K562 (cell line): ENCODE measurements around the gene CDR2L. TPM values are rescaled to one million over a fixed set of nuclear protein-coding genes. Genes with fewer than 3 reads are reported as not detected.

Source experiments
- CEBPG ChIP-seq, 3 experiments: fragments of 200-800 bp in 1 of 3; sonication (Bioruptor generic) in 1 of 3; sonication (generic) in 1 of 3; formaldehyde crosslinking in 1 of 3; IDR thresholded peaks in 2 of 3; conservative IDR thresholded peaks in 1 of 3; 2 replicates each; pipeline versions ENCODE4 v1.6.1 to v1.8.0; 2016 to 2022; ENCODE audit warnings: missing compliant biosample characterization in 2 of 3, missing genetic modification characterization in 2 of 3, mild to moderate bottlenecking in 1 of 3, missing genetic modification reagents in 1 of 3
- COPS2 ChIP-seq: fragments of 450-650 bp; conservative IDR thresholded peaks from 2 replicates; pipeline ENCODE4 v1.6.1; 2016; ENCODE audit warnings: mild to moderate bottlenecking, moderate library complexity
- ETS2 ChIP-seq: IDR thresholded peaks from 2 replicates; pipeline ENCODE4 v1.6.1; 2016; ENCODE audit warnings: borderline replicate concordance, missing genetic modification characterization, mild to moderate bottlenecking, moderate library complexity, missing compliant biosample characterization; ENCODE audit not compliant: poor library complexity, severe bottlenecking
- FOXJ2 ChIP-seq: fragments of 200-800 bp; sonication (Bioruptor generic); IDR thresholded peaks from 2 replicates; pipeline ENCODE4 v1.6.1; 2016; ENCODE audit warnings: missing genetic modification characterization, missing compliant biosample characterization
- HIVEP1 ChIP-seq: fragments of 250-450 bp; sonication (Bioruptor Pico); IDR thresholded peaks from 2 replicates; pipeline ENCODE4 v1.4.0; 2020; ENCODE audit warnings: mild to moderate bottlenecking
- KDM1A ChIP-seq, 2 experiments: fragments of 450-650 bp; IDR thresholded peaks; 2 replicates each; pipeline ENCODE4 v1.6.1; 2016; ENCODE audit warnings: mild to moderate bottlenecking in 2 of 2
- LARP7 ChIP-seq: fragments of 450-650 bp; IDR thresholded peaks from 2 replicates; pipeline ENCODE4 v1.6.1; 2016
- MEF2A ChIP-seq: IDR thresholded peaks from 2 replicates; pipeline ENCODE4 v1.6.1; 2011; ENCODE audit warnings: low read depth, mild to moderate bottlenecking, low read length, moderate library complexity; ENCODE audit not compliant: control insufficient read depth
- MXD1 ChIP-seq: fragments of 250-450 bp; sonication (Bioruptor Pico); IDR thresholded peaks from 2 replicates; pipeline ENCODE4 v1.8.0; 2021; ENCODE audit warnings: borderline replicate concordance, mild to moderate bottlenecking, moderate library complexity; ENCODE audit not compliant: poor library complexity, severe bottlenecking
- NBN ChIP-seq: fragments of 450-650 bp; IDR thresholded peaks from 2 replicates; pipeline ENCODE4 v1.6.1; 2016; ENCODE audit warnings: low read depth, mild to moderate bottlenecking
- NFRKB ChIP-seq: fragments of 450-650 bp; IDR thresholded peaks from 2 replicates; pipeline ENCODE4 v1.6.1; 2016; ENCODE audit warnings: low read depth
- RNF2 ChIP-seq: sonication (generic); IDR thresholded peaks from 2 replicates; pipeline ENCODE4 v1.6.1; 2016
- TAF15 ChIP-seq: fragments of 200-400 bp; formaldehyde crosslinking; IDR thresholded peaks from 2 replicates; pipeline ENCODE4 v1.6.1; 2017; ENCODE audit warnings: mild to moderate bottlenecking, low read depth, low read length, moderate library complexity
- TAF9B ChIP-seq: fragments of 450-650 bp; IDR thresholded peaks from 2 replicates; pipeline ENCODE4 v1.6.1; 2018; ENCODE audit warnings: mild to moderate bottlenecking; ENCODE audit not compliant: partially characterized antibody
- TGIF2 ChIP-seq: sonication (generic); formaldehyde crosslinking; IDR thresholded peaks from 2 replicates; pipeline ENCODE4 v1.8.1; 2022; ENCODE audit warnings: mild to moderate bottlenecking, missing genetic modification reagents, moderate library complexity
- U2AF2 ChIP-seq: fragments of 200-400 bp; formaldehyde crosslinking; optimal IDR thresholded peaks from 2 replicates; pipeline ENCODE3; 2017; ENCODE audit warnings: low read depth, mild to moderate bottlenecking, low read length
- ZNF174 ChIP-seq: fragments of 250-450 bp; sonication (Bioruptor Pico); IDR thresholded peaks from 2 replicates; pipeline ENCODE4 v1.4.0; 2020; ENCODE audit warnings: mild to moderate bottlenecking
- ZSCAN29 ChIP-seq: fragments of 450-650 bp; IDR thresholded peaks from 2 replicates; pipeline ENCODE4 v1.6.1; 2017
- polyA plus RNA-seq, 8 experiments: library from polyadenylated mRNA; depleted of rRNA in 4 of 8; stranded (reverse) in 5 of 8; unstranded in 3 of 8; fragments of >200 nt; fragmentation: Nextera tagmentation in 2 of 8; fragmentation: Illumina TruSeq in 1 of 8; extraction: Ambion mirVana in 2 of 8; extraction: Trizol in 1 of 8; gene quantifications; 2 replicates each; pipeline versions ENCODE4 v1.2.1 to v1.2.3, GENCODE V29; 2011 to 2014; ENCODE audit warnings: inconsistent platforms in 1 of 8, missing spikeins in 1 of 8
- total RNA-seq, 7 experiments: library from RNA; depleted of rRNA in 6 of 7; stranded (reverse); fragments of >200 nt in 6 of 7; fragmentation: Illumina TruSeq in 2 of 7; extraction: Trizol in 2 of 7; gene quantifications; 2 replicates each; pipeline versions ENCODE4 v1.2.1 to v1.2.3, GENCODE V29; 2011 to 2021; ENCODE audit warnings: low replicate concordance in 1 of 7
- TF ChIP-seq, protein P1 (sequence below): fragments of 250-450 bp; sonication (Bioruptor Pico); IDR thresholded peaks from 2 replicates; pipeline ENCODE4 v1.8.0; 2022; ENCODE audit warnings: moderate library complexity, mild to moderate bottlenecking, inconsistent platforms
- TF ChIP-seq, protein P2 (sequence below): IDR thresholded peaks from 3 replicates; pipeline ENCODE4 v1.6.1; 2011; ENCODE audit warnings: borderline replicate concordance, mild to moderate bottlenecking, moderate library complexity; ENCODE audit not compliant: insufficient read length; ENCODE audit errors: extremely low read depth
- TF ChIP-seq, protein P3 (sequence below): sonication (generic); formaldehyde crosslinking; IDR thresholded peaks from 2 replicates; pipeline ENCODE4 v1.8.1; 2023; ENCODE audit warnings: mild to moderate bottlenecking, missing genetic modification reagents

Gene CDR2L
- total and polyA plus RNA-seq, 9 of the 15 experiments (the other 6 are each of a cell fraction or from before 2014, with no cell fraction given): 2.7 to 16.0 (median 7.3) TPM

DNA sequence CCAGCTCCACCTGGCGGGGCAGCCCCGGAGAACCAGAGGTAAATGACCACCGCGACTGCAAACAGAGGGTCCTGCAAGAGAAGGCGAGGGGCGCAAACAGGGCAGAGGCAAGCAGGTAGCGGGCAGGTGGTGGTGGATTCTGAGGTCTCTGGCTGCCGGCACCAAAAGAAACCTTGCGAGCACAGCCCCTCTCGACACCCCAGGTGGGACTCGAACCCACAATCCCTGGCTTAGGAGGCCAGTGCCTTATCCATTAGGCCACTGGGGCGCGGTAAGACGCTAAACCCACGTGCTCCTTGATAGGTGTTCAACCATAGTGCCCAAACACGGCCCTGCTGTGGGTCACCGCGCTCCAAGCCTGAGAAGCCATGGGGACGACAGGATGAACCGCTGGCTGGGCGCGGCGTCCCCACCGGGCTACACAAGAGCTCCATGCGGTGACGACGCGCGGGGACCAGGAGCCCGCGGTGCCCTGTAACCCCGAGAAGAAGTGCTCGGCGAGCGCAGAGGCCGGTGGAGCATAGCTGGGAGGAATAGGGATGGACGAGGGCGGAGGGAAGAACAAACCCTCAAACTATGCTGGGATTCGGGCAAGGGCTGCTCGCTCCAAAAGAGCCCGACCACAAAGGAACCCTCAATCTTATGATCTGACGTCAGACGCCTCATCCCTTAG, 46.9 kb downstream of the CDR2L start (continued):
- TF ChIP-seq NBN: peak; percentile 47
- TF ChIP-seq CEBPG (CRISPR knock-in tag; IDR thresholded peaks at IDR 0.05): peak; percentile 57; the same call in 1 of the 2 replicates
- no peak for TF ChIP-seq CEBPG (tag; conservative IDR thresholded peaks at IDR 0.05 in 1 of 2, IDR thresholded peaks at IDR 0.05 in 1 of 2)
- 0 out of 4 replicates have a peak, but pooled peaks of 1 of the 2 experiments have one; percentile 13 for TF ChIP-seq KDM1A (IDR thresholded peaks at IDR 0.05)
- no peak for TF ChIP-seq COPS2
- no peak for TF ChIP-seq U2AF2
- no peak for TF ChIP-seq TAF9B
- TF ChIP-seq NFRKB: peak; percentile 71; the same call in 1 of the 2 replicates
- TF ChIP-seq, protein P1, sequence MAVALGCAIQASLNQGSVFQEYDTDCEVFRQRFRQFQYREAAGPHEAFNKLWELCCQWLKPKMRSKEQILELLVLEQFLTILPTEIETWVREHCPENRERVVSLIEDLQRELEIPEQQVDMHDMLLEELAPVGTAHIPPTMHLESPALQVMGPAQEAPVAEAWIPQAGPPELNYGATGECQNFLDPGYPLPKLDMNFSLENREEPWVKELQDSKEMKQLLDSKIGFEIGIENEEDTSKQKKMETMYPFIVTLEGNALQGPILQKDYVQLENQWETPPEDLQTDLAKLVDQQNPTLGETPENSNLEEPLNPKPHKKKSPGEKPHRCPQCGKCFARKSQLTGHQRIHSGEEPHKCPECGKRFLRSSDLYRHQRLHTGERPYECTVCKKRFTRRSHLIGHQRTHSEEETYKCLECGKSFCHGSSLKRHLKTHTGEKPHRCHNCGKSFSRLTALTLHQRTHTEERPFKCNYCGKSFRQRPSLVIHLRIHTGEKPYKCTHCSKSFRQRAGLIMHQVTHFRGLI (CRISPR knock-in tag): peak; percentile 41; the same call in 1 of the 2 replicates
- TF ChIP-seq, protein P2, sequence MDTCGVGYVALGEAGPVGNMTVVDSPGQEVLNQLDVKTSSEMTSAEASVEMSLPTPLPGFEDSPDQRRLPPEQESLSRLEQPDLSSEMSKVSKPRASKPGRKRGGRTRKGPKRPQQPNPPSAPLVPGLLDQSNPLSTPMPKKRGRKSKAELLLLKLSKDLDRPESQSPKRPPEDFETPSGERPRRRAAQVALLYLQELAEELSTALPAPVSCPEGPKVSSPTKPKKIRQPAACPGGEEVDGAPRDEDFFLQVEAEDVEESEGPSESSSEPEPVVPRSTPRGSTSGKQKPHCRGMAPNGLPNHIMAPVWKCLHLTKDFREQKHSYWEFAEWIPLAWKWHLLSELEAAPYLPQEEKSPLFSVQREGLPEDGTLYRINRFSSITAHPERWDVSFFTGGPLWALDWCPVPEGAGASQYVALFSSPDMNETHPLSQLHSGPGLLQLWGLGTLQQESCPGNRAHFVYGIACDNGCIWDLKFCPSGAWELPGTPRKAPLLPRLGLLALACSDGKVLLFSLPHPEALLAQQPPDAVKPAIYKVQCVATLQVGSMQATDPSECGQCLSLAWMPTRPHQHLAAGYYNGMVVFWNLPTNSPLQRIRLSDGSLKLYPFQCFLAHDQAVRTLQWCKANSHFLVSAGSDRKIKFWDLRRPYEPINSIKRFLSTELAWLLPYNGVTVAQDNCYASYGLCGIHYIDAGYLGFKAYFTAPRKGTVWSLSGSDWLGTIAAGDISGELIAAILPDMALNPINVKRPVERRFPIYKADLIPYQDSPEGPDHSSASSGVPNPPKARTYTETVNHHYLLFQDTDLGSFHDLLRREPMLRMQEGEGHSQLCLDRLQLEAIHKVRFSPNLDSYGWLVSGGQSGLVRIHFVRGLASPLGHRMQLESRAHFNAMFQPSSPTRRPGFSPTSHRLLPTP: peak; percentile 100
- TF ChIP-seq MEF2A: no peak
- TF ChIP-seq TAF15: no peak
- peak; percentile 94 for TF ChIP-seq RNF2
- TF ChIP-seq, protein P3, sequence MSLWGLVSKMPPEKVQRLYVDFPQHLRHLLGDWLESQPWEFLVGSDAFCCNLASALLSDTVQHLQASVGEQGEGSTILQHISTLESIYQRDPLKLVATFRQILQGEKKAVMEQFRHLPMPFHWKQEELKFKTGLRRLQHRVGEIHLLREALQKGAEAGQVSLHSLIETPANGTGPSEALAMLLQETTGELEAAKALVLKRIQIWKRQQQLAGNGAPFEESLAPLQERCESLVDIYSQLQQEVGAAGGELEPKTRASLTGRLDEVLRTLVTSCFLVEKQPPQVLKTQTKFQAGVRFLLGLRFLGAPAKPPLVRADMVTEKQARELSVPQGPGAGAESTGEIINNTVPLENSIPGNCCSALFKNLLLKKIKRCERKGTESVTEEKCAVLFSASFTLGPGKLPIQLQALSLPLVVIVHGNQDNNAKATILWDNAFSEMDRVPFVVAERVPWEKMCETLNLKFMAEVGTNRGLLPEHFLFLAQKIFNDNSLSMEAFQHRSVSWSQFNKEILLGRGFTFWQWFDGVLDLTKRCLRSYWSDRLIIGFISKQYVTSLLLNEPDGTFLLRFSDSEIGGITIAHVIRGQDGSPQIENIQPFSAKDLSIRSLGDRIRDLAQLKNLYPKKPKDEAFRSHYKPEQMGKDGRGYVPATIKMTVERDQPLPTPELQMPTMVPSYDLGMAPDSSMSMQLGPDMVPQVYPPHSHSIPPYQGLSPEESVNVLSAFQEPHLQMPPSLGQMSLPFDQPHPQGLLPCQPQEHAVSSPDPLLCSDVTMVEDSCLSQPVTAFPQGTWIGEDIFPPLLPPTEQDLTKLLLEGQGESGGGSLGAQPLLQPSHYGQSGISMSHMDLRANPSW: no peak
- peak; percentile 33; the same call in 1 of the 2 replicates for TF ChIP-seq TGIF2 (CRISPR knock-in tag)
- no peak for TF ChIP-seq HIVEP1
- TF ChIP-seq MXD1 (CRISPR knock-in tag): peak; percentile 62
- TF ChIP-seq LARP7: 0 out of 2 replicates have a peak, but pooled peaks have one; percentile 47
- TF ChIP-seq FOXJ2 (tag): no peak
- no peak for TF ChIP-seq ETS2
- peak; percentile 66; the same call in 1 of the 2 replicates for TF ChIP-seq ZSCAN29
- no peak for TF ChIP-seq ZNF174
